ENCODE data around the gene RASL10A.

DNA sequence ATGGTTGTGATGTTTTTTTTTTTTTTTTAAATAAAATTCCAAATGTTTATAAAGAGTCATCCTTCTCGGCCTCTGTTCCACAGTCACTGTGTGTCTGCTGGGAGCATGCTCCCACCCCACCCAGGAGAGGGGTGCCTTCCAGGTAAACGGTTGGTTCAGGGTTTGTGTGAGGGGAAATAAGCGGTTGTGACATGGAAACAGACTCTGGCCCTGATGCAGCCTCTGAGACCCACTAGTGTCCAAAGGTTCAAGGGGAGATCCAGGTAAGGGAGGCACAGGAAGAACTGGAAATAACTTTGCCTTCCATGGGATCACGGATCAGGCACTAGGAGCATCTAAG lies 15.1 kb downstream of the RASL10A start:
- TF ChIP-seq, protein P1, sequence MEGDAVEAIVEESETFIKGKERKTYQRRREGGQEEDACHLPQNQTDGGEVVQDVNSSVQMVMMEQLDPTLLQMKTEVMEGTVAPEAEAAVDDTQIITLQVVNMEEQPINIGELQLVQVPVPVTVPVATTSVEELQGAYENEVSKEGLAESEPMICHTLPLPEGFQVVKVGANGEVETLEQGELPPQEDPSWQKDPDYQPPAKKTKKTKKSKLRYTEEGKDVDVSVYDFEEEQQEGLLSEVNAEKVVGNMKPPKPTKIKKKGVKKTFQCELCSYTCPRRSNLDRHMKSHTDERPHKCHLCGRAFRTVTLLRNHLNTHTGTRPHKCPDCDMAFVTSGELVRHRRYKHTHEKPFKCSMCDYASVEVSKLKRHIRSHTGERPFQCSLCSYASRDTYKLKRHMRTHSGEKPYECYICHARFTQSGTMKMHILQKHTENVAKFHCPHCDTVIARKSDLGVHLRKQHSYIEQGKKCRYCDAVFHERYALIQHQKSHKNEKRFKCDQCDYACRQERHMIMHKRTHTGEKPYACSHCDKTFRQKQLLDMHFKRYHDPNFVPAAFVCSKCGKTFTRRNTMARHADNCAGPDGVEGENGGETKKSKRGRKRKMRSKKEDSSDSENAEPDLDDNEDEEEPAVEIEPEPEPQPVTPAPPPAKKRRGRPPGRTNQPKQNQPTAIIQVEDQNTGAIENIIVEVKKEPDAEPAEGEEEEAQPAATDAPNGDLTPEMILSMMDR (IDR thresholded peaks at IDR 0.05; ENCODE audit: poor library complexity) = no peak
- no peak for TF ChIP-seq EZH2 (IDR thresholded peaks at IDR 0.05; ENCODE audit: borderline replicate concordance)

All from hepatocyte (in vitro differentiated cells).